Left renal cortex interstitium (tissue), 4 donors: ENCODE results near the gene GAS7. TPM values are rescaled to one million over a fixed set of nuclear protein-coding genes. Genes with fewer than 3 reads are reported as not detected.
"Not testable (repeated sequence)": the region's sequence is repeated elsewhere in the genome, so short reads cannot be mapped to it uniquely, and the experiment has no call there.

Experiments used
- DNase-seq, 4 donors: peaks; one replicate each; pipeline ENCODE4 v3.0.0-alpha.2; 2013; ENCODE audit warnings: low read depth in 4 of 4, low spot score in 2 of 4, missing footprints in 1 of 4
- polyA plus RNA-seq, 4 donors: library from polyadenylated mRNA; unstranded; fragments of 120-200 nt; gene quantifications; one replicate each; pipeline ENCODE4 v1.2.1, GENCODE V29; 2013; ENCODE audit not compliant: insufficient read length in 4 of 4

GAS7 gene
- polyA plus RNA-seq, 4 donors: 14.0 to 18.4 (median 17.4) TPM

DNA sequence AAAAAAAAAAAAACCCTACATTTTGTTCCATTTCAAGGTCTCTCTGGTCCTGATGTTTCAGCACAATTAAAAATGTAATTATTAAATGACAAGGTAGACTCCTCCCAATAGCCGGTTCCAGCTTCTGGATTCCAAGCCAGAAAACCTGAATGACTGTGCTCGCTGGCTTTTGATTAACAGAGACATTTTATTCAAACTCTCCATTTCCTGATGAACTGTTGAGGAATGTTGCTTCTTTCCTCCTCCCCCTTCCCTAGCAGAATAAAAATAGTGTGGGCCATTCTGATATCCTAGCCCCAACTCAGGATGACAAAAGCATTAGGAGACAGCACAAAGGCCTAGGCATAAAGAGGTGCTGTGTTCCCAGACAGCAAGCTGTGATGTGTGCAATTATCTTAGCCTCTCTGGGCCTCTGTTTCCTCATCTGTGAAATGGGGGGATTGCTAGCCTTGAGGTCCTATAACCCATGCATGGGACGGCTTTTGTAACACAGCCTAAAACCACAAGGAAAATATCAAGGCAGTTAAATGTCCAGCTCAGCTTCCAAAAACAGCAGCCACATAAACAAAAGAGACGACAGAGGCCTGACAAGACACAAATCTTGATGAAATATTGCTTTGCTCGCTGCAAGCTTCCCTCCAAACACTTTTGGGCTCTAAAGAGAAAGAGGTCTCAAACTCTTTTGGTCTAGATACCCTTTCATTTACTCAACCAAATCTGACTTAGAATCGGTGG lies 166.1 kb downstream of the GAS7 start:
- peak in 2 of 4 donors; percentile 69 to 77 for DNase-seq

DNA sequence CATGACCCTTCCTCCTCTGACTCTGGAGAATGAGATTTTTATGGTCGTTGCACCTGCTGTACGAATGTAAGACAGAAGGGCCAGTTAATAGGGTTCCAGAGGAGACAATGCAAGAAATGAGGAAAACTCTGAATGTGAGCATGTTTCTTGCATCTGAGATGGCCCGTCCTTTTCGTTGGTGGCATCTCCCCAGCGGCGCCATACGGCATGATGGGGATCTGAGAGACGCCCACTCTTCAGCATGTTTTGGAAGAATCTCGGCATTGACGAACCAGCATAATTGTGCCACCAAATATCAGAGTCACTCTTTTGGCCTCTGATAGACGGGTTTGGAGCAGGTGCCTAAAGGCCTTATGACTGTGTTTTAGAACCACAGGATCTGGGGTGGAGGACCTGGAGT lies 166.8 kb downstream of the GAS7 start:
- no peak for DNase-seq

DNA sequence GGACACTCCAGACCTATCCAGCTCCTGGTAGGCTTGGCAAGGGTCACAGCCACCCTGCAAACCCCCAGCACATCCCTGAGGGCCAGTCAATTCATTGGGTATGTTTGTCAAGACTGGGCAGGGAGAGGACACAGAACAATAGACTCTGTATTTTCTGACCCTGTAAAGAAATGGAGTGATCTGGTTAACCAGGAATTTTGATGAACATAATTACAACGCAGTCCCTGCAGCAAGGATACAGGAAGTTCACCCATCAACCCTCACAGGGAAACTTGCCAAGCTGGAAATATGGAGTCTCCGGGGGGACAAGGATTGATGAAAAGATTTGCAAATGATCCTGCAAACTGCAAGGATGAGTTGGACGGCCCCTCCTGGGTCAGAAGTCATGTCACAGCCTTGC lies 167.3 kb downstream of the GAS7 start:
- no peak for DNase-seq

DNA sequence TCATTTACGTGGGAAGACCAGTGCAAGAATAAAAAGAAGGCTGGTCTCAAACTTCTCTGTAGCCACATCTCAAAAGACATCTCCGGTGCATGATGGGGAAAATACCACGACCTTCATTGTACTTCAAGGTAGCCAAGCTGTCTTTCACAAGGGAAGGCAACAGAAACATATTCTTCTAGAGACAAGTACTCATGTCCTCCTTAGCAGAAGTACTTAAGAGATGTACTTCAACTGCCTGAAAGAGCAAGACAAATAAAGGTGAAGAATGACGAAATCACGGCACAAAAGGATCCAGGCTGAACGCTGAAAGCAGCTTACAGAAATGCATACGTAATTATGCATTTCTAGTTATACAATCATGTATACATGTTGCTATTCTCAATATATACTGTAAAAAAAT lies 169.3 kb downstream of the GAS7 start:
- no peak for DNase-seq

DNA sequence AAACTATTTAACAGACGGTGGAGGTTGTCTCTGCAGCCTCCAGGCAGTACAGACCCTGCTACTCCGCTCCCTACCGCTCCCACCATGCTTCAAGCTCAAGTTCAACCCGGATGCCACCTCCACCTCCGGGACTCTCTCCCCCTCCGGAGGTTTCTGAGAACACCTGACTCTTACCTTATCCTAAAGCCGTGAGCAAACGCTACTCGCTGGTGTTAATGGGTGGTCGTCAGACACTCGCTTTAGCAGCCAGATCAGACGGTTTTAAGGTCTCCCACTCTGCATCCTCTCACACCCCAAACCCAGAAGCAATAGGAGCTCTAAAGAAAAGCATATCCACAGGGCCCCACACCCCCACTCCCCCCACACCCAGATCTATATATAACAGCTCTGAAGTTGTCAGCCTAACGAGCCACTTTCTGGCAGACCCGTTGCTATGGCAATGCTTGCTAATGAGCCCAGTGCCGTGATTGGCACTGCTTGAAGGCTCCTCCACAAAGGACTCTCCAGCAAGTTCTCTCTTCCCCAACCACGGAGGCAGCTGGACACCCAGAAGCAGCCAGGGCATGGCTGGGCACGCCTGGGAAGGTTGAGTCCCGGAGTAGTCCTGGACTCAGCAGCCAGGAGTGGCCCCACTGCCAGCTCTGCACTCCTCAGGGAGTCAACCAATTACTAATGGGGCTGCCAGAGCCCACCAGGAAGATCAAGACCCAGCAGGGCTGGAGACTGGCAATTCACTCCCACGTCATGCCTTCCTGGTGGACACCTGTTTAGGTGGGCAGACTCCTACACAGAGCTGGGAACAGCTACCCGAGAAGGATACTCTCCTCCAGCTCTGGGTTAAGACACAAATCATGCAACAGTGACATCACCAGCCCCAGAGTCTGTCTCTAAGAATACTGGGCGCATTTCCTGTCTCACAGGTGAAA lies 172.2 kb downstream of the GAS7 start:
- no peak for DNase-seq

DNA sequence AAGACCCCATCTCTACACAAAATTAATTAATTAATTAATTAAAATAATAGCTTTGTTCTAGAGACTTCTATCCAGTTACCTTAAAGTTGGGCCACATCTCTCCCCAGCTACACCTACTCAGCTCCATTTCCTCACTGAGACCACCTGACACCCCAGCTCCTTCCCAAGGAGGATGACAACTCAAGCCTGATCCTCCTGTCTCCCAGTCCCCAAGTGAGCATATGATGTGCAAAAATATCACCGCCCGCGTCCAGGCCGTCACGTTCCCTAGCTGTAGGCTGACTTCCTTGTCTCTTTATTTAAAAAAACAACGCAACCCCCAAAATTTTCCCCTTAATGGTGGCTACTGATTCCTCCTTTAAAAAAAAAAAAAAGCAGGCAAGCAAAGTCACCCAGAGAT lies 173.2 kb downstream of the GAS7 start:
- no peak for DNase-seq

DNA sequence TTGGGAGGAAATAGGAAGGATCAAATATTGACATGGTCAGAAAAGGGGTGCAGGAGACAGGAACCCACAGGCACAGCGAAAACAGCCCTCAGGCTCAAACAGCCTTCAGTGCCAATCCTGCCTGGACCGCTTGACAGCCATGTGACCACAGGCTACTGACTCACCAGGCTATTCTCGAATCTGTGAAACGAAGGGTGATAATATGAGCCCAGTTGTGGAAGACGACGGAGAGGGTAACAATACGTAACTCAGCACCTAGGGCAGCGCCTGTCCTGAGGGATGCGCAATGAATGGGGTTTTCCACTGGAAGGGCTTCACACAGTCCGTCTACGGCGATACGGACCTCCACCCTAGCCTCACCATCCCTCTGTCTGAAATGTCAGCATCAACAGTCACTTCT lies 176.0 kb downstream of the GAS7 start:
- no peak for DNase-seq

DNA sequence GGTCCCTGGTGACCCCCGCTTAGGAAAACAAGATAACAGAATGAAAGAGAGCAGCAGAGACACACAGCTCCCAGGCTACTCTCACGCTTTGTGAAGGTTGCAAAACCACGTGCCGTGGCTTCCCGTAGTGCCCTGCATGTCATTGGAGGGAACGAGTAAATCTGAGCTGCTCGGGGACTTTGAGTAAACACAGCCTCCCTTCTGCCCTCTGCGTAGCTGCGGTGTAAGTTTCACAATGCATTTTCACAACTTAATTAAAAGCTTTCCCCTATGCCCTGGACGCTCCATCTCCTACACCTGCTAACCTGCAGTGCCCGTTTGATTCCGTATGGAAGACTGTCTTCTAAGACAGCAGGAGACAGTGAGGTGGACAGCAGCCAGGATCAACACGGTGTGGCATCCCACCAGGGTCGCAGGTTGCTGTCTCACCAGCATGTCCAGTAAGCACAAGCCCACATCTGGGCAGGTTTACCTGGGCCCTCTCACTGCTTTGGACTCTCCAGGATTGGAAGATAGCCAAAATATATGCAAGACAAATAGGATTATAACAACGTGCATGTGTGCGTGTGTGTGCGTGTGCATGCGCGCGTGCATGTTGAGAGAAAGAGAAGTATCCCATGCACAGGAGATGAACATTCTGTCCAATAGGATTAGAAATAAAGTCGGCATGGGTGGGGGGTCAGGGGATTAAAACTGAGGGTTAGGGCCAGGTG lies 177.0 kb downstream of the GAS7 start:
- DNase-seq: peak in 1 of 4 donors; percentile 68

DNA sequence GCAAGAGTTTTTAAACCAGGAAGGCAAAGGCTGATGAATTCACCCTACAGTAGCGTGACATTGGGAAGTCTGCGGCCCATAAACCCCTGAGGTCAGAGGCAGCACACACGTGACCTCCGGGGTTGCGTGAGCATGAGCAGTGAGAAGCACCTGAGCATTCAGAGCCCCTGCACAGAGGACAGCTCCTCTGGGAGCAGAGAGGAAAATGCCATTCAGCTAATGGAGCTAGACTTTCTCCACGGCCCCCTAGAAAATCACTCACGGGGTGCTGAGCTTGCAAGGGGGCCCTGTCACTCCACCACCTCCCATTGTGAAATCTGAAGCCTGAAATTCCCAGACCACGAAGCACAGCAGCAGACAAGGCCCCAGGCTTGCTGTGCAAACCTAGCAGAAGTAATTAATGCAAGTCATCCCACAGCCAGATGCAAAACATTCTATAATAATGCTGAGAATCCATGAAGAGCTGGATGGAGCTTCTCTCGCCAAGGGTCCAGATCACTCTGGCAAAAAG lies 178.4 kb downstream of the GAS7 start:
- no peak for DNase-seq

DNA sequence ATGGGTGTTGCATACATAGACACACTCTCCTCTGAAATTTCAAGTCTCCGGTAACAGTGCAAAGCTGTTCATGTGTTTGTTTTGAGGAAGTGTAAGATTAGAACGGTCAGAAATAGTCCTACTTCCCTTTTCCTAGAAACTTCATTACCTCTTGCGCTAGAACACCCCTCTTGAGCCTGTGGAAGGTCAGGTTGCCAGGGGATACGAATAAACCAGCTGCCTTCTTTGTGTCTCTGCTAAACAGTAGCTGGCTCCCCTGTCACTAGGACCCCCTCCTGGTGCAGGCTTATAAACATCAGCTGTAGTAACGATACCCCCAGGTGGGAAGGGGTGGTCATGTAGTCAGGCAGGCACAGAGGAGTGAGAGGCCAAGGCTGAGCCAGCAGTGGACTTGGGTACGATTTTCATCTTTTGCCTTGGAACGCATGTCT lies 179.9 kb downstream of the GAS7 start:
- no peak for DNase-seq

DNA sequence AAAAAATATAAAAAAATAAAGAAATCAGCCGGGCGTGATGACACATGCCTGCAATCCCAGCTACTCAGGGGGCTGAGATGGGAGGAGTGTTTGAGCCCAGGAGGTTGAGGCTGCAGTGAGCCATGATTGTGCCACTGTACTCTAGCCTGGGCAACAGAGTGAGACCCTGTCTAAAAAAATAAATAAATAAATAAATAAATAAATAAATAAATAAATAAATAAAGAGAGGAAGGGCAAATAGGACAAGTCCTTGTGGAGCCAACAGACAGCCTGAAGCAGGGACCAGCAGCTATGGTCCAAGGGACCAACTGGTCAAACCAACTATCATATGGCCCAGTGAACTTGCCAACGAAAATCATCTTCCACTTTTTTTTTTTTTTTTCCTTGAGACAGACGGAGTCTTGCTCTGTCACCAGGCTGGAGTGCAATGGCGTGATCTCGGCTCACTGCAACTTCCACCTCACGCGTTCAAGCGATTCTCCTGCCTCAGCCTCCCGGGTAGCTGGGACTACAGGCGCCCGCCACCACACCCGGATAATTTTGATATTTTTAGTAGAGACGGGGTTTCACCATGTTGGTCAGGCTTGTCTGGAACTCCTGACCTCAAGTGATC lies 181.3 kb downstream of the GAS7 start:
- DNase-seq: not testable (repeated sequence)

DNA sequence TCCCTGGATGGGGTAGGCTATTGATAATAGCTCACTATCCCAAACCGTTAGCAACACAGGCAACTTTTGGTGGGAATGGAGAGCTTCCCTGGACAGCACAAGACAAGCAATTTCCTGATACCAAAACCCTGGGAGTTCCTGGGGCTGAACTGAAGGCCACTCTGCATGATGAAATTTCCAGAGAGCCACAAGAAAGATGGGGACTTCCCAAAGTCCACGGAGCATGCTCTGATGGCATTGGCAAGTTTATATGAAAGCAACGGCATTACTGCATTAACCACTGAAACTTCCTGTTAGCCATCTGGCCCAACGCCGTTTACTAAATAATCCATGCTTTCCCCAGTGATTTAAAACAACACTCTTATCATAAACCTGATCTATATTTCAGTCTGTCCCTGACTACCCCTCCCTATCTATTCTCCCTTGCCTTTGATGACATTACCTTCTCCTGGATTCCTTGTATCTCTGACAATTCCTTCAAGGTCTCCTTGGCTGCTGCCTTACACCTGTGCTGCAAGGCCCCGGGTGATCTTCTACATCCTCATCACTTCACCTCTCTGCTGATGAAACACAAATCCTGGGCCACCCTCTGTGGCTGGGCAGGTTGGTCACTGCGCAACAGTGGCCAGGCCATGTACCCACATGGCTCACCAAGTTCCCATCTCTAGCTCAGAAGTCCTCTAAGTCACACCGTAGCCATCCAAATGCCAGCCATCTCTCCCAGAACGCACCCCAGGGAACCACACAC lies 184.9 kb downstream of the GAS7 start:
- DNase-seq: no peak

DNA sequence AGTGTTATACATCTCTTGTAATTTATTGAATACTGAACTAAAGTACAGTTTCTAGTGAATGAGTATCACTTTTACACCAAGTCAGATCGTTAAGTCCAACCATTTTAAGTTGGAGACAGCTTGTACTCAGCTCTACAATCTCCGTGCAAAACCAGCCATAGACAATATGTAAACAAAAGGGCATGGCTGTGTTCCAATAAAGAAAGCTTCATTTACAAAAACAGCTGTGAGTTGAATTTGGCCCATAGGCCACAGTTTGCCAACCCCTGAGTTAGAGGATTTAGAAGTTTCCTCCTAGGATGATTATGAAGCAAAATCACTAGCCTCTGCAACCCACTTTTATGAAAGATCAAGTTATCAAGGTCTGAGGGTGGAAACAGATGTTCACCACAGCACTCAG lies 187.7 kb downstream of the GAS7 start:
- DNase-seq: no peak

DNA sequence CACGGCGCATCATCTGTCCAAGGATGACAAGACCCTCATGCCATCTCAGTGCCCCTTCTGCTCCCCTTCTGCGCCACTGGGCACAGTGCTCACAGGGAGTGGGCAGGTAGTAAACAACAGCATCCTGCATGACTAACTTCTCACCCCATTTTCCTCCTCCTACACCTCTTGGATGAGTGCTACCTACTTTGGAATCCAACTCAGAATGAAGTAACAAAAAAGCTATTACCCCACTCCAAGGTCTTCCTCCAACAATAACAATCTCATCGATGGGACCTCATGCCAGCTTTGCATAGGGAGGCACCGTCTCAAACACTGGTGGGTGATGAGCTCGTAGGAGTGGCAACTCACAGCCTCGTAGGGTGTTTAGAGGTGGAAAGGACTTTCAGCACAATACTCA lies 194.7 kb downstream of the GAS7 start:
- DNase-seq: no peak

DNA sequence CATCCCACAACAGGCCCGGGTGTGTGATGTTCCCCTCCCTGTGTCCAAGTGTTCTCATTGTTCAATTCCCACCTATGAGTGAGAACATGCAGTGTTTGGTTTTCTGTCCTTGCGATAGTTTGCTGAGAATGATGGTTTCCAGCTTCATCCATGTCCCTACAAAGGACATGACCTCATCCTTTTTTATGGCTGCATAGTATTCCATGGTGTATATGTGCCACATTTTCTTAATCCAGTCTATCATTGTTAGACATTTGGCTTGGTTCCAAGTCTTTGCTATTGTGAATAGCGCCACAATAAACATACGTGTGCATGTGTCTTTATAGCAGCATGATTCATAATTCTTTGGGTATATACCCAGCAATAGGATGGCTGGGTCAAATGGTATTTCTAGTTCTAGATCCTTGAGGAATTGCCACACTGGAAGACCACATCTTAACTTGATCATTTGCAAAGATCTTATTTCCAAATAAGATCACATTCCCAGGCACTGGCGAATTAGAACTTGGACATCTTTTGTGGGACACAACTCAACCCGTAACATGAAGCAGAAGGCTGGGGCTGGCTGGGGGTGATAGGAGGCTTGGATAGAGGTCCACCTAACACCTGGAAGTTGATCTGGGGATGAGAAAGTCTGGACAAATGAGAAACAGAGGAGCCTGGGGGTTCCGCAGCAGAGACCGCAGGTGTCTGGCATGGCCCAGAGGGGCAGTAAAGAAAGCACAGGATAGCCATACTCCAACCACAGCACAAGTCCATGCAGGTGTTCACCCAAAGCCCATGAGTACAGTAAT lies 195.6 kb downstream of the GAS7 start:
- DNase-seq: not testable (repeated sequence)

DNA sequence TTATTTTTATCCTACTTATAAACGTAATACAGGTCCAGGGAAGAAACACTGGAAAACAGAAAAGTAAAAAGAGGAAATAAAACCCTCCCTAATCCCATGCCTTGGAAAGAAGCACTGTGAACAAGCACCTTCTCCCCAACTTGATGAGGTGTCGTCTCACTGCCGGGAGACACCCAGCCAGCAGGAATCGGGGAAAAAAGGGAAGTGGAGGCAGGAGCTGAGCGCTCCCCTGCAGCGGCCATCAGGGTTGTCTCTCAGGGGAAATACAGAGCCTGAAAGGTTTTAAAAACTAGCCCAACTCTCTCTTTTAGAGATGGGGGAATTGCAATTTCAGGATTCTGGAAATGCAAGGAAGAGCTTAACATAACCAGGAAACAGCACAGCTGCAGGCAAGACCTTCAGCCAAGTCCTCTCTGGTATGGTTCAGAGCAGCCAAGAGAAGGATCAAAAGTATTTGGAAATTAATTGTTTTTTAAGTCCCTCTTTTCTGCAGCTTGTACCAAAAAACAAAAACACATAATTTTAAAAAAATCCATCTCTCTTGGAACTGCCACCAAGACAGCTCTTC lies 197.0 kb downstream of the GAS7 start:
- DNase-seq: no peak

DNA sequence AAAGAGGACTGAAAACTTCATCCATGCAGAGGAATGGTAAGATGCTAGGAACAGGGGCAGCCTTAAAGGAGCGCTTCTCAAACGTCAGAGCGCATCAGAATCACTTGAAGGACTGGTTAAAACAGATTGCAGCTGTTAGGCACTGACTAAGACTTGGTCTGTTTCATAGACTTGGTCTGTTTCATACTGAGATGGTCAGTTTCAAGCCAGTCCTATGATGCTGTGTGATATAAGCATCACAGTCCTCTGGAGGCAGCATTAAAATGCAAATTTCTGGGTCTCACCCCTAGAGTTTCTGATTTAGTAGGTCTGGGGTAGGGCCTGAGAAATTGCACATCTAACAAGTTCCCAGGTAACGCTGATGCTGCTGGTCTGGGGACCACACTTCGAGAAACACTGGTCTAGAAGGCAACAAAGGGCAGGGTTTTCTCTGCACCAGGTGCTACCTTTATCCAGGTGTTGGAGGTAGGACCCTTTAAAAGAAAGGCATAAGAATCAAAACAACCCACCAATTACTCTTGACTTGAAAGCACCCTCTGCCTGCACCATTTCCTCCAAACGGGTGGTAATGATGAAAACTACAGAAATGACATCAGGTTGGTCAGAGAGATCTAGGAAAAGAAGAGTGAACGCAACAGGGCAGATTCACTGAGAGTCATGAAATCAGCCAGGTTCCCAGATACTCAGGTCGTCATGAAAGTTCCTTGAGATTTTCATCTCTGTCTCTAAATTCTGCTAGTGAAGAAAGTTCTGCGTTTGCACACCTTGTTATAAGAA lies 198.3 kb downstream of the GAS7 start:
- DNase-seq: no peak

DNA sequence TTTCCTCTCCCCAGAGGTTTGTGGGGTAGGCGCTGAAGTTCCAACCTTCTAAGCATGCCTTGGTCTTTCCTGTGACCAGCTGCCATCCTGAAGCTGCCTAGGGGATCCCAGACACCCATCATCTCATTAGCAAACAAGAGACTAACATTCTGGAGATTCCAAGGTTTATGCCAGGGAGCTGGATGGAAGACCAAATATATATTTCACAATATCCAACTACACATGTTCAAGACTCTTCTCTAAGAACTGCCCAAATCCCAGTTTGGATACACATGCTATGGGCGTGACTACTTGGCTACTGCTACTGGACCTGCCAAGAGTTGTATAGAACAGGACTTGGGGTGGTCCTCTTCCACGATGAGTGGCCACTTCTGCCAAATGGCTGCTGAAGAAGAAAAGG lies 200.3 kb downstream of the GAS7 start:
- DNase-seq: no peak
